ENCODE results near the gene SCNN1B.
"Not testable (repeated sequence)": the region's sequence is repeated elsewhere in the genome, so short reads cannot be mapped to it uniquely, and the experiment has no call there.

SCNN1B gene

DNA sequence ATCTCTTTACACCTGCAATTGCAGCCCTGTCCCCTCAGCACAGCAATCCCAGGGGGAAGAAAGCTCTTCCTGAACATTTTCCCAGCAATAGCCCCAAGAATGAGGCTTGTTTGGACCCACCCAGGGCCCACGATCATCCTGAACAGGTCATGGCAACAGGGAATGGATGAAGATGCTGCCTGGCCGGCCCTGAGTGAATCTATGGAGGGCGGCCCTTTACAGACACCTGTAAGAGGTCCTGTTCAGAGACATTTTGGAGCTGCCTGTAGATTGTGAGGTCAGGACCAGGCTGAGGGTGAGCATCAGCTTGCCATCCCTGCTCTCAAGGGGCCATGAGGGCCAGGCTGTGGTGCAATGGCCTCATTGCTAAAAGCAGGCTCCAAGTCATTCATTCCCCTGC is 81.8 kb downstream of the SCNN1B start:
- no peak for DNase-seq

DNA sequence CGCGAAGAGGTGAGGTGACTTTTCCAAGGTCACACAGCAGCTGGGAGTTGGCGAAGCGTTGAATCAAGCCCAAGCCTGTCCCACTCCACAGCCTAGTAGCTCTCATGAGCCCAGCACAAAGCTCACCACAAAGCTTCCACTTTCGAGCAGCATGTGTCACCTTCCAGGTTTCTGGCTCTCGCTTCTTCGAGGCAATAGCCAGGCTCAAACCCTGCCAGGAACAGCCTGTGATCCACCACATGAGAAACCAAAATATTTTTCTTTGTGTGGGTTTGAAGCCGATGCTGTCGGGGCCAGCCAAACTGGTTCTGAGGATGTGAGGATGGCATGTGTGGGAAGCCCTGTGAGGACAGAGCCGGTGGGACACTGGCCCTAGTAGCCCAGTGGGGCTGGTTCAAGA is 82.8 kb downstream of the SCNN1B start:
- DNase-seq: no peak

DNA sequence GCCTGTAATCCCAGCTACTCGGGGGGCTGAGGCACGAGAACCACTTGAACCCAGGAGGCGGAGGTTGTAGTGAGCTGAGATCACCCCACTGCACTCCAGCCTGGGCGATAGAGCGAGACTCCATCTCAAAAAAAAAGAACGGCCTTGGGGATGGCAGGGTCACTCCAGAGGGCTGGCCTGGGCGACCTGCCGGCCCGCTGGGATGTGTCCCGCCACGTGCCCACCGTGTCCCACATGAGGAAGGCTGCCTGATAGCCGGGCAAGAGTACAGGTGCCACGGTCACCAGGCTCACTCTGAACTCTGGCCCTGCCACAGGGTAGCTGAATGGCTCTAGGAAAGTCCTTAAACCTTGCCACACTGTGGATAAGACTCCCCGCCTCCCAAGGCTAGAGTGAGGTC is 83.3 kb downstream of the SCNN1B start:
- DNase-seq: no peak

DNA sequence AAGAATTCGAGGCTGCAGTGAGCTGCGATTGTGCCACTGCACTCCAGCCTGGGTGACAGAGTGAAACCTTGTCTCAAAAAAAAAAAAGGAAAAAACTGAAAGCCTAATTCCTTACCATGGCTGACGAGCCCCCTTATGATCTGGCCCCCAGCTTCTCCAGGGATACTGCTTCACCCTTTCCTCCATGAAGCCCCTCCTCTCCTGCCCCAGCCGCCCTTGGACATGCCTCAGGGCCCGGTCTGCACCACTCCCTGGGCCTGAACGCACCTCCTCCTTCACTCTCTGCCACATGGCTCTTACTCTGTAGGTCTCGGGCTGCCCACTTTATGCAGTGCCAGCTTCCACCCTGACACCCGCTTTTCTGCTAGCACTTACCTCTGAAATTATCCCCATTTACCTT is 85.6 kb downstream of the SCNN1B start:
- no peak for DNase-seq

DNA sequence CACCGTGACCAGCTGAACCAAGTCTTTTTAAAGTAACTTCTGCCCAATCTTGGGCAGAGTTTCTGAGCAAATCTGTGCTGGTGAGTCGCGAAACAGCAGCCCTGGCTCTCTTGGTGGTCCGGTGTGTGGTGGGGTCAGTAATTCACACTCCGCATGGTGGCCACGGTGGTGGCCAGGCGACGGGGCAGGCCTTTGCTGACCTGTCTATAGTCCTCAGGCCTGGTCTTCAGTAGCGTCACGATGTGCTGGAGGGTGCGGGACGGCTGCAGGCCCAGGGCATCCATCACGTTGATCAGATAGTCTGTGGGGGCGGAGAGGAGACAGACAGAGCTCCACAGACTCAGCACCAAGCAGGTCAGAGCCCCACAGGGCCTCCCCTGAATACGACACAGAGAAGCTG is 86.7 kb downstream of the SCNN1B start:
- DNase-seq: no peak

DNA sequence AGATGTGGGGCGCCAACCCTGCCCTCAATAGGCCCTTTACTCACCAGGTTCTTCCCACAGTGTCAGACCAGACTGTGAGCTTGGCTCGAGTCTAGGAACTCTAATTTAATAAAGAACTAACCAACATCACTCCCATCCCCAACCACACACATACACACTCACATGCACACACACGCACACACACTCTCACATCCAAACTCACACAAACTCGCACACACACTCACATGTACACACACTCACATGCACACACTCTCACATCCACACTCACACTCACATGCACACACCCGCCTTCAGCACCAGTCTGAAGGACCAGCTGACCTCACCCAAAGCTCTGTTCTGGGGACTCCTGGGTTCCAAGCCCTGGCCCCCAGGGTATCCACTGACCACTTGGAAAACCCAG is 87.1 kb downstream of the SCNN1B start:
- no peak for DNase-seq

DNA sequence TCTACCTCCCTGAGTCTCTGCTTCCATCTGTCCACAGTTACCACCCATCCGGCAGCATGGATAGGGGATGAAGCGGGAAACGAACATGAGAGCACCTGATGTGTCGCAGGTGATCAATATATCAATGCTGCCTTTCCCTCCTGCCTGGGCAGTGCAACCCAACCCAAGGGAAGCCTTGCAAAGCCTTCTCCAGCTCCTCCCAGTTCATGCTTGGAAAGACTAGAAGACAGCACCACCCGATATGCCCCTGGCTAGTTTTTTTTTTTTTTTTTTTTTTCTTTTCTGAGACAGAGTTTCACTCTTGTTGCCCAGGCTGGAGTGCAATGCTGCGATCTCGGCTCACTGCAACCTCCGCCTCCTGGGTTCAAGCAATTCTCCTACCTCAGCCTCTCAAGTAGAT is 87.8 kb downstream of the SCNN1B start:
- DNase-seq: not testable (repeated sequence)

DNA sequence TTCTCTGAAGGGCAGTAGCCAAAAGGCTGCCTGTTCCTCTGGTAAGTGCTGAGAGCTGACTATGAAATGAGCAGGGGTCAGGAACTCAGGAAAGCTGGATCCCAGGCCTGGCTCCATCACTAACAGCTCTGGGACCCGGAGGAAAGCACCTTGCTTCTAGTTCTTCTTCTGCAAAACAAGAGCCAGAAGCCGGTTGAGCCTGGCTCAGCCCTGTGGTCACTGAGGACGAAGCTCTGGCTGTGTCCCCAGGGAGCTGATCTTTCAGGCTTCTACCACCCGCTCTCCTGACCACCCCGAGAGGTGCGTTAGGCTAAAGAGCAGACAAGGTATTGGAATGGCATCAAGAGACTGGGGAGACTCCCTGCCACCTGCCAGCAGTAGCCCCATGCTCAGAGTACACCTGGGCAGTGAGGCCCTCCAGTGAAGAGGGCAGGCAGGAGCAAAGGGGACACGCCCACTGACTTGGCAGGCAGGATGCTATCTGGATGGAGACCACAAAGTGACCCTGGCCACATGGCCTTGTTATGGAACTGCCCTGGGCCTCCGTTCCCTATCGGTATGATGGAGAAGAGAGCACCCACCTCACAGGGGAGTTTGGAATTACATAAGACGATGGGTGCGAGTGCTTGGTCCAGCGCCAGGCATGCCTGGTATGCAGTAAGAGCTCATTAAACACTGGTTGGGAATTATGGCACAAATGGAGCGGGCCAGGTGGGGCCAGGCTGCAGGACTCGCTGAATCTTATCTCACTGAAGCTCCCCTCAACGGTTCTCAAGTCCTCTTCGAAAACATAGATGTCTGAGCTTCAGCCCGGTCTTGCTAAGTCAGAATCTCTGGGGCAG is 89.5 kb downstream of the SCNN1B start:
- no peak for DNase-seq

DNA sequence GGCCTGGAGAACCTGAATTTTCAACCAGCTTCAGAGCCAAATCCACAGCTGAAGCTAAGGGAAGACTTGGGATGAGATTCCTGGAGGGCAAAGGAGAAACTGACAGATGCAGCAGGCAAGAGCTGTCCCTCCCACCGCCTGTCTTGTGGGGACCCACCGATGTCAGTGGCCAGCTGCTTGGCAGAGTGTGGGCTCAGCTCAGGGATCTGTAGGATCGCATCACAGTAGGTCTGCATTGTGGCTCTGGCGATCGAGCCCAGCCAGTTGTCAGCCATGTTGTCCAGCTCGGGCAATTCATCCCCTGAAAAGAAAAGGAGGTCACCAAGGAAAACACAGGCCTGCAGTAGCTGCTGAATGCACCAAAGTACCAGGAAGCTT is 90.1 kb downstream of the SCNN1B start:
- no peak for DNase-seq

DNA sequence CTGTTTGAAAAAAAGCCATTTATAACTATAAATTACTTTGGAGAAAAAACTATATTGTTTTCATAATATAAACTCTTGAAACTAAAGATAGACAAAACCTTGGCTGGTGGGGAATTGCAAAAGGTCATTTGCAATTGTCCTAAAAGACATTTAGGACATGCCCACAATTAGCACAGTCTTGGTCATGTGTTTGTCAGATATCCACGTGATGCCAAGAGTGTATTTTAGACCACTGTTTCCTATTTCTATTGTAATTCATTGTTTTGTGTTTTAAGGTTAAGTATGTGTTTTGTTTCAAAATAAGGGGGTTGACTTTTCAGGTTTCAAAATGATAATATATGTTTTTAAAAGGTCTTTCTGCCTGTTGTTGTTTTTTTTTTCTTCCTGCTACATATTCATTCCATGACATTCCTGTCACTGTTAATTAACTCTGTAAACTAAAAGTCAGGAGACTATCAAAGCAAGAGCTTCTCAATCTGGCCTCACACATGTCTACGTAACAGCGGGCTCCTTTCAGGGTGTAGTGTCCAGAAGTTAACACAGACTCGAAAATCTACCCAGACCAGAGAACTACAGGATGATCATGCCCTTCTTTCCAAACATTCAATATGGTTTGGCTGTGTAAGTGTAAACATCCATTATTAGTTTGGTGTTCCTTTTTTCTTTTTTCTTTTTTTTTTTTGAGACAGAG is 92.2 kb downstream of the SCNN1B start:
- DNase-seq: no peak

DNA sequence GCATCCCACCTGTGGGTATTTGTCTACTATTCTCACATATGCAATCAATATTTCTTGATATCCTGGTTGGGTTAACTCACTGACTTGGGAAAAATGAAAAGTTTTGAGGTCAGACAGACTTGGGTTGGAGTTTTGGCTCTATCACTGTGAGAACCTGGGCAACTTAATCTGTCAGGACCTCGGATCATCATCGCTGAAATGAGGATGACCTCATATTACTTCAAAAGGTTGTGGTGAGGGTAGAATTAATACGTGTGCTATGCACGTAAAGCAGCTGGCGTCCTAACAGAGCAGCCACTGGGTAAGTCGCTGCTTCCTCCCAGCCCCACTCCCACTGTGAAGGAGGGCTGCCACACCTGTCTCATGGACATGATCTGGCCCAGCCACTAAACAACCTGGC is 93.6 kb downstream of the SCNN1B start:
- DNase-seq: no peak

DNA sequence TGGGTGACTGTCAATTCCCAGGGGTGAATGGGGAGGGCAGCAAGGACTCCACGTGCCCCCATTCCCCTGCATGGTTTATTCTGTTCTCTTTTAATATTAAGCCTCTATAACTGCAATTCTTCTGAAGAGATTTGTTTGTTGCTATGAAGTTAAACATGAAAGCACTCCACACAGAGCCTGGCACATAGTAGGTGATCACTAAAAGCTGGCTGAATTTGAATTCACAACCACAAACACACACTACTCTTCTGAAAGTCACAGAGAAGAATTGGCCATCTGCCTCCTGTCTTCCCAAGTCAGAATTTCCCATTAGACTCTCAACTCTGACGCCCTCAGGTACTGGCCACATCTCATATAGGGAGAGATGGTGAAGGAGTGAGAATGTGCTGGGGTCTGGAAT is 95.4 kb downstream of the SCNN1B start:
- DNase-seq: no peak

DNA sequence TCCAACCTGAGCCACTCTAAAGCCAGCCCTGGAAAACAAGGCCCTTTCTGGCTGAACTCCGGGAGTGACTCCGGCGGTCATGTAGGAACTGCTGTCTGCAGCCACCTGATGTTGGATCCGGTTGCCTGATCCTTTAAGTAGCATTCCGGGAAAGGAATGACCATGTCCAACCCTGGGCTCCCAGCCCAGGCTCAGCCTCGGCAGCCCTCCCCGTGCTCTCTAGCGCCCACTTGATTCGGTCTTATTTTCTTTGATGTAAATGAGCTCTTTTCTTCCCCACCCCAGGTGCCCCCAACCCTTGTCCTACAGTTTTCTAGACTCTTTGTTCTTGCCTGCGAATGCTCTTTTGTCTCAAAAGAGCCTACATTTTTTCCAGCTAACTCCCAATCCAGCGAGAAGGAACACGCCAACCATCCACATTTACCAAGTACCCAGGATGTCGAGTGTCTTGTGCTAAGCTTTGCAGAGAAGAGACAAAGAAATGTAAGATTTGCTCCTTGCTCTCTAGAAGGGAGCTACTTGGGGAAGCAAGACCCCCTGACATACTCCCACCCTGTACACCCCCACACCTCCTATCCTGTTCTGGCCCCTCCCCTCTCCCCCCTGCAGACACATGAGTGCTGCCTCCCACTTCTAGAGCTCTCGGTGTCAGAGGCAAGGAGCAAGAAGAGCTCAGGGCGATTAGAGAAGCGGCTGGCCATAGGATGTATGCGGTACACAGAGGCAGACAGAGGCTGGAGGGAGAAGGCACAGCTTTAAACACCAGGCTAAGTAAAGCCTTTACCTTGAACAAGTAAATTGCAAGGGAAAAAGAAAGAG is 97.1 kb downstream of the SCNN1B start:
- no peak for DNase-seq

DNA sequence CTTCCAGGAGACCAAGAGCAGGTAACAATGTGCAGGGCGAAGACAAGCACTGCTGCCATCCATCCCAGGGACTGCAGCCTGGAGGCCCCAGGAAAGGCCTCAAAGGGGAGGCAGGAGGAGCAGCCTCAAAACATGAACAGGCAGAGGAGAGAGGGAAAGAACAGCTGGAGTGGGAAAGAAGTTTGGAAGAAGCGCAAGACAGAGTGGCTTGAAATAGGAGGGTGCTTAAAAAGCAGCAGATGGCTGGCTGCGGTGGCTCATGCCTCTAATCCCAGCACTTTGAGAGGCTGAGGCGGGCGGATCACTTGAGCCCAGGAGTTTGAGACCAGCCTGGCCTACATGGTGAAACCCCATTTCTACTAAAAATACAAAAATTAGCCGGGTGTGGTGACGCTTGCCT is 98.3 kb downstream of the SCNN1B start:
- not testable (repeated sequence) for DNase-seq

DNA sequence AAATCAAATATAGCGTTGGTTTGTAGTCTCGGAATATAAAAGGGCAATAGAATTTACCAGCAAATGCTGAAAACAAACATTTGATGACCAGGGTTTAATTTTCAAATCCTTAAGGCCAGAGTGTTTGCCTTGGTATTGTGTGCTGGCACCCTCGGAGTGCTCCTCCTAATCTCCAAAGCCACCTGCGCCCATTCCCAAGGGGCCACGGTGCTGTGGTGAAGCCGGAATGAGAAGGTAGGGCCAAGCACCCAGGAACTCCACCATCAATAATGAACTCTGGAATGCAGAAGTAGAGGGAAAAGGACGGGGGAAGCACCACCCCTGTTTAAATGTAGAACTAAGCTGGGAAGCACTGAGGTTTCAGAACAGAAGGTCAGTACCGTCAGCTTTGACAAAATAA is 99.0 kb downstream of the SCNN1B start:
- no peak for DNase-seq

DNA sequence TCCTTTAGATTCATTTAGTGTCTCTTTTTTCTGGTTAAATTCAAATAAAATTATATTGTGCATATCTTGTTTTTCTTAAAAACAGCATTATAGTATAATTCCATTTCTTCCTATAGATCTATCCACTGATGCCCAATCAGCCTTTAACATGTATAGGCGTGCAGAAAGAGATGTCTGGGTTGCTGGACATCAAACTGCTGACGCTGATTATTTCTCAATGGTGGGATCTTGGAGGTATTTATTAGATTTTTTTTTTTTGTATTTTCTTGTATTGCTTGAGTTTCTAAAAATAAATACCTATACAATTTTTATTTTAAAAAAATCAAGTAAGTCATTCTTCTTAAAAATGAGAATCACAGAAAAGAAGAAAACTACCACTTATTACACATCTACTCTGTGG is 100.0 kb downstream of the SCNN1B start:
- DNase-seq: no peak

DNA sequence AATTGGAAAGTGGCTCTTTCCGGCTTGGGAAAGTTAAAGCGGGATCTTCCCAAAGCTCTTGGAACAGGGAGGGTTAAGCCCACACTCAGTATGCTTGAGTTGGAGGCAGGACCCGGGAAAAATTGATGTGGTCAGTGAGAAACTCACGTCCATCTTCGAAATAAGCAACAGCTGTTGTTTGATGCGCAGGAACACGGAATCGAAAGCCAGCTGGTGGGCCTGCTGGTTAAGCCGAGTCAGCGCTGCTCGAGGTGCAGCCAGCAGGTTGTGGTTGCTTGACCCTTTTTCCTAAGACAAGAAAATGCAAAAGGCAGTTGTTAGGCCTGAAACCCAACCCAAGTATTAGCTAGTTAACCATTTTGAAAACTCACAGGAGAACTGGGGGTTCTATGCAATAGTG is 101.4 kb downstream of the SCNN1B start:
- no peak for DNase-seq

DNA sequence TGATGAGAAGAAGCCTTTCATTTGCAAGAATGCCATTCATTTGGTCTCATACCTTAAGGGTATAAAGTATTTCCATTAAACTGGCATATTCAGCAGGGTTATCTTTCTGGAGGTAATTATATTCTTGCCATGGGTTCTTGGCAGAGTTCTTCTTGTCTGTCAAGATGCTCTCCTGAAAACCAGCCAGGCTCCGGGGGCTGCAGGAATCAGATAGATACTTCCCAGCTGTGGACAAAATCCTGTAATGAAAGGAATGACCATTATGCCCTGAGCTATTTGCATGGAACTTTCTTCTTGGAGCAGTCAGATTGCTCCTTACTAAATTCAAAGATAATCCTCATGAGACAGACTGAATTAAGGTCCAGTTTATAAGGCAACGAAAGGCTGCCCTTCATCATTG is 103.9 kb downstream of the SCNN1B start:
- no peak for DNase-seq

DNA sequence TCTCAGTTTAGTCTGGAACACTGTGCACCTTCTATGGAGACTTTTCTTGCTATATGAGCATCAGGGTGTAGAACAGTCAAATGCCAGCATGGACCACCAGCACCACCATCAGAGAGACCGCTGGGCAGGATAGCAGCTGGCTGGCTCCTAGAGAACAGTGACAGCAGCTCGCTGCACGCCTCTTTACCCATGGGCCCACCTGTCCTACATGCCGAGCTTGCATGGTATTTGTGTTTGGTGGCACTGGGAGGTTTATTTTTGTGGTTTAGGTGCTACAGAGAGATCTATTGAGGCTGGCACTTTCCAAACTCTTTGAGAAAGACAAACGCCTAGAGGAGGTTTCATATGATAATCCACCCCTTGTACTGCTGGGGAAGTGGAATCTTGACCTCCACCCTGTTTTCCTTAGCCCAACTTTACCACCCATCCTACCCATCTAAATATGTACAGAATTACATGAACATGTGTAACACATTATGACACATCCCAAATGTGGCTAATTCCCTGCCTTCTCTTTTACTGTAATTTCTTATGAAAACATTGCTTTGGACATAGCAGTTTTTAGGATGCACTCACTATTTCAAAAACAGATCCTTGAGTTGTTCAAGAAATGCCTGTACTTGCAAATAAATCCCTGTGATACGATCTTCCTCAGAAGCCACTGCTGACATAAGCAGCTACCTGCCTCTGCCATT is 104.6 kb downstream of the SCNN1B start:
- DNase-seq: no peak

DNA sequence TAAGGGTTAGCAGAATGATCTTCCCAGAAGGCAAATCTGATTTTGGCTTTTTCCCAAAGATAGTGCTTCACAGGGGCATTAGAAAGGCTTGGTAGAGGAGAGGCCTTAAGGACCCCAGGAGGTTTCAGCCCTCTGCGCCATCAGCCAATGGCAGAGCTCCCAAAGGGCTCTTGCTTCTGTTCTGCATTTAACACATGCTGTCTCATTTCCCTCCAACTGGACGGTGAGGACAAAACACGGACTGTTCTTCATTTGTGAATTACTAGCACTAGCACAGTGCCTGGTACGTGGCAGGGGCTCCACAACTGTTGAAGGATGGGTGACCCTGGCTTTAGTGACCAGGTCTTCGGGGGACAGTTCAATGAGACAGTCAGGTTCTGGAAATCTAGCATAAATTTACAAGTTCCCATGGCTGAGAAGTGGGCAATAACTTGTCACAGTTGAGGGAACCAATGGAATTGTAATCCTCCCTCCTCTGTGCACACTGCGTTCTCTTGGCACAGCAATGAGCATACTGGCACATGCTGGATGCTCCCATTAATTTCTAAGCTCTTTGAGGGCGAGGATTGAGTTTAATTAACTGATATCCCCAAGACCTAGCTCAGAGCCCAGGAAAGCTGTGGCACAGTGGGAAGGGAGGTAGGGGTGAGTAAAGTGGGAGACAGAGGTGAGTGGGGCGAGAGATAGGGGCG is 105.5 kb downstream of the SCNN1B start:
- DNase-seq: no peak

DNA sequence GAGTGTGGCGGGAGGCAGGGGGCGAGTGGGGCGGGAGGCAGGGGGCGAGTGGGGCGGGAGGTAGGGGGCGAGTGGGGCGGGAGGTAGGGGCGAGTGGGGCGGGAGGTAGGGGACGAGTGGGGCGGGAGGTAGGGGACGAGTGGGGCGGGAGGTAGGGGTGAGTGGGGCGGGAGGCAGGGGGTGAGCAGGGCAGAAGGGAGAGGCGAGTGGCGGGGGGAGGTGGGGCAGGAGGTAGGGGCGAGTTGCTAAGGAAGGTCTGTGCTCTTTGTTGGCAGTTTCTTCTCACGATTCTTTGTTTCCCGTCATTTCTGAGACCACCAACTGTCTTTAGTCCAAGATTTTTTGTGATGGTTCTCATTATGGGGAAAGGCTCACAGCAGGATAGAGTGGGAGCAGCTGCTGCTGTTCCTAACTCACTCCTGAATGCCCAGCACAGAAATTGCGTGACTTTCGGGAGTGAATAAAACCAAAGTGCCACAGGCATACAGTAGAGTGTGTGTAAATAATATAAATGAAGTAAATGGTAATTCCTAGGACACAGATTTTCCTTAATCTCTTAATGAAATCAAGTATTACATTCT is 106.2 kb downstream of the SCNN1B start:
- no peak for DNase-seq

DNA sequence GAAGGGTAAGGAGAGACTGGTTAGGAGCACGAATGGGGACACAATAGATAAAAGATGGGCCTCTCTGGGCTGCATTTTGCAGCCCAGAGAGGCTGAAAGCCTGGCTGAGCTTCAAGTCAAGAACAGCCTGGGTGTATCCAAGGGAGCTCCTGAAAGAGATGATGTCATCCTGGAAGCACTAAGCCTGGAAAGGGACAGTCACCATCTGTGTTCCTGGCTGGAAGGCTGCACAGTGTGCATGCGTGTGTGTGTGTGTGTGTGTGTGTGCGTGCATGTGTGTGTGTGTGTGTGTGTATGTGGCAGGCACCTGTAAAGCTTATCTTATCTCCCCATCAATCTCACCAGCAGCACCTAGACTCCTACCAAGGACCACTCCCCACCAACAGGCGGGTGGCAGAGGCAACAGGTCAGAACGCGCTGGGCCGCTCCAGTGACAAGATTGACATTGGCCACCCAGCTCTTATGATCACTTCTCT is 106.8 kb downstream of the SCNN1B start:
- DNase-seq: no peak

All from inflammatory macrophage treated with lipopolysaccharide for 4 hours (primary cell).